H4 (cell line): ENCODE data around the gene LSS. TPM values are rescaled to one million over a fixed set of nuclear protein-coding genes. Genes with fewer than 3 reads are reported as not detected.

Experiments
- DNase-seq: peaks from one replicate; pipeline ENCODE4 v3.0.0-alpha.2; 2015; ENCODE audit warnings: low spot score
- total RNA-seq: library from RNA; depleted of rRNA; stranded (reverse); fragments of >200 nt; shearing (Covaris generic); gene quantifications from 2 replicates; pipeline ENCODE4 v1.2.3, GENCODE V29; 2014; rRNA removed

The LSS gene
- total RNA-seq = 27.1 and 46.4 TPM in 2 replicates

DNA sequence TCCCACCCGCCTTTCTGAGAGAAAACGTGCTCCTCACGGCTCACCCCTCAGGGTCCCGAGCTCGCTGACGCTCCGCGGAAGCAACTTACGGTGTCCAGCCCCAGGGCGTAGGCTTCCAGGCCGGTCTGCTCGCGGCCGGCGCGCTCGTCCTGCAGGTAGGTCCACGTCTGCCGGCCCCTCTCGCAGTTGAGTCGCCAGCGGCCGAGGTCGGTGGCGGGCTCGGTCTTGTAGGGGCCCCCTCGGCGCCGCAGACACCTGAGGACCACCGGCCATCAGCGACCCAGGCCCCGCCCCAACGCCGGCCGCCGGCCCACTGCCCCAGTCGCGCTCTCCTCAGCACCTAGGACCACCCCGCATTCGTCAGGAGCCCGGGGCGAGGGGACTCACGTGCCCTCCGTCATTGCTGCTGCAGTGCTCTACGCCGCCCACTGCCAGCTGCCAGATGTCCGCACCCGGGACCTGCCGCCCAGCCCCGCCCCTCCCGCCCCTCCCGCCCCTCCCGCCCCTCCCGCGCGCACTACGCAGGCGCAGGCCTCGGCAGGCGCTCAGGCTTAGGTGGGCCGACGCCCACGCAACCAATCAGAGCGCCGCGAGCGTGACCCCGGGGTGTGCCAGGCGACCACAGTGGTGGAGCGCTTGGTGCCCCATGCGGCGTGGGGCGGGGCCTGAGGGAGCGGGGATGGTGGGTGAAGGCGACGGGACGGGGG lies at the start of gene LSS:
TSS of gene LSS (minus strand) at position 430 of the 707 bp plus-strand sequence. CDS start at position 401, 29 bp downstream.
- peak; percentile 98 for DNase-seq

DNA sequence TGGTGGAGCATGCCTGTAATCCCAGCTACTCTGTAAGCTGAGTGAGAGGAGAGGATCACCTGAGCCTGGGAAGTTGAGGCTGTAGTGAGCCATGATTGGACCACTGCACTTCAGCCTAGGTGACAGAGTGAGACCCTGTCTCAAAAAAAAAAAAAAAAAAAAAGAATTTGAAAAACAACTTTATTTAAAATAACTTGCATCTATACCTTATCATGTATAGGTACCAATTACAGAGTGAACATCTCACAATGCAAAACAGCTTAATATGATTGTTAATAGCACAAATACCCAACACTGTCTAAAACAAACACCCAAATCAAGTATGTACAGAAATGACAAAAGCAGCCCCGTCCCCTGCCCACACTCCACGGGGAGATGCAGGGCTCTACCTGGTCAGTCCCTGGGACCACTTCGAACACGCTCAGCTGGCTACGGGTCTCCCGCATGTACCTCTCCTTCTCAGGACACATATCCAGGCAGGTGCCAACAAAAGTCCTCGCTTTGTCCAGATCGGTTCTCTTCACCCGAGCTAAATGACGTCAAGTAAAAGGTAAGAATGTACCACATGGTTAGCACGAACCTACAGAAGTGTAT lies 46.3 kb upstream of the LSS start:
- no peak for DNase-seq

DNA sequence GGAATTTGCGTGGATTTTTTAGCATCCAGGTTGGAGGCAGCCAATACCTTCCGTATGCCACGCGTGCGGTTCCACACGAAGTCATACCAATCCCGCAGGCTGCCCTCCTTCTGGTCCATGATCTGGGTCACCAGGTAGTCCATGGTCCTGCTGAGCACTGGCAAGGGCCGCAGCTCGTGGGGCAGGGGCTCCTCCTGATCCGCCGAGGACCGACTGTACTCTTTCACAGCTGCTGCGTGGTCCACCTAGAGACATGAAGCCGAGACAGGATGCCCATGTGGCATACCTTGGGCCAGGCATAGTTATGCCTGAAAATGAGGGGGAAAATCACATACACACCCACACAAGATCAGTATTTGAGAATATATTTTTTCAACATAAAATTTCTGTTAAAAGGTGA lies 44.8 kb upstream of the LSS start:
- DNase-seq = no peak

DNA sequence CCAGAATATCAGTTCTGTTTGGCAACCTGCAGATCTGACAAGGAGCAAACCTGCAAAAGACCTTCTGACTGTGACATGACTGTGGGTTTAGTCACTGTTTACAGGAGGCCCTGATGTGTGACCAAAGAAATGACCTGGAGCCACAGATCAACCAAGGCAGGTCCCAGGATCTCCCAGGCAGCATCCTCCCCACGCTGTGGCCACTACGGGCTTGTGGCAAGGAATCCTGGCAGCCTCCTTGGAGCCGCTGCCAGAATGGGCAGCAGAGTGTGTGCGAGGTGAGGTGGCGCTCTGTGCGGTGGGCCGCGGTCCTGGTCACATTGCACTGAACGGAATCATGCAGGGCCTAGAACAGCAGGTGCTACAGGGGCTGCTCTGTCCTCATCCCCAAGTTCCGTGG lies 40.9 kb upstream of the LSS start:
- no peak for DNase-seq

DNA sequence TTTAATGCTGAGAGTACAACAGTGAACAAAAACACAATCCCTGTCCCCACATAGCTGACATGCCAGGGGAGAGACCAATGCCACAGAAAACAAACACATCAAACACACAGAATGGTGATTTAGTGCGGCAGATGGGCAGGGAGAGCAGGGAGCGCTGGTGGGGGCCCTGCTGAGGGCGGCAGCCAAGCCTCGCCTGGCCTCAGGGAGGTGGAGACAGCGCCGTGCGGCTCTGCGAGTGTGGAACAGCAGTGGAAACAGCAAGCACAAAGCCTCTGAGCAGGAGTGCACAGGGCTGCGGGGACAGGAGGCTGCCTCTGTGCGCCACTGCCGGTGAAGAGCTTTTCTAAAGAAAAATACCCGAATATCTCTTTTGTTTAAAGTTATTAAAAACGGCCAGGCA lies 39.8 kb upstream of the LSS start:
- no peak for DNase-seq

DNA sequence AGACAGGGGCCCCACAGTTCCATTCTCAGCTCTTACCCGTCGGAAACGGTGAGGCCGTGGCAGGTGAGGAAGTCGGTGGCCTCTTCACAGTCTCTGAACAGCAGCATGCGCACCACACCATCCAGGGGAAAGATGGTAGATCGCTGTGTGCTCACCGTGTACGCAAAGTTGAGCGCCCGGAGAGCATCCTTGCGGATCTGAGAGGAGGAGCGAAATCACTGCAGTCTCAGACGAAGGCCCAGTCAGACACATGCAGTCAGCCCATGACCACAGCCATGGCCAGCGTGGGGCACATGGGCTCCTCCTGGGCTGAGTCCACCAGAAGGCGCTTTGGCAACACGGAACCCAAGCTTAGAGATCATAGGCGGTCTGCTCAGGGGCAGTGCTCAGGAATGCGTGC lies 38.4 kb upstream of the LSS start:
- no peak for DNase-seq

DNA sequence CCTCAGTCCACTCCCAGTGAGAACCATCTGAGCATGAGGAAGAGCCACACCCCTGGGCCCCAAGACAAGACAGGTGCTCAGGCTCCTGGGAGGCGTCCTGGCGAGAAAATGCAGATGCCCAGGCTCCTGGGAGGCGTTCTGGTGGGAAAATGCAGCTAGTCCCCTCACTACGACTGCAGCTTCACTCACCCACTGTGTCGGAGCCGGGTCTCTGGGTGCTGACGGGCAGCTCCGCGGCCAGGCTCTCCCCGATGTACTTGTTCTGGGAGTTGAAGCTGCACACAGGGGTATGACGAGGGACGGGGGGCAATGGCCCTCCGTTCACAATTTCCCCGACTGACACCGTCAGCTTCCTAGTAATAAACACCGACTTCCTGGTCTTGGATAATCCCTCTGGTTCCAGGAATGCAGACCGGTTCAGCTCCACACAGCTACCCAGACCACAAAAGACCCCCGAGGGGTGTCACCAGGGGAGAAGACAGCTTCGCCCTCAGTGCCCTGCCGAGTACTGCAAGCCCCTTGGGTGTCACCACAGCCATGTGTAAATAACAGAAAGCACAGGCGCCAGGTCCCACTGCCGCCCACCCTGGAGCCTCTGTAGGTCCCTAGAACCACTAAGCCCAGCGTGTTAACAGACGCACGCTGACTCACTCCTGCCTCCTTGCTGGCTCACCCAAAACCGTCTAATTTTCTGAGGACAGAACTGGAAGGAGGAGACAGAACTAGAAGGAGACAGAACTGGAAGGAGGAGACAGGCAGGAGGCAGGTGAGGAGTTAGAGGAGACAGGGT lies 37.4 kb upstream of the LSS start:
- DNase-seq = no peak

DNA sequence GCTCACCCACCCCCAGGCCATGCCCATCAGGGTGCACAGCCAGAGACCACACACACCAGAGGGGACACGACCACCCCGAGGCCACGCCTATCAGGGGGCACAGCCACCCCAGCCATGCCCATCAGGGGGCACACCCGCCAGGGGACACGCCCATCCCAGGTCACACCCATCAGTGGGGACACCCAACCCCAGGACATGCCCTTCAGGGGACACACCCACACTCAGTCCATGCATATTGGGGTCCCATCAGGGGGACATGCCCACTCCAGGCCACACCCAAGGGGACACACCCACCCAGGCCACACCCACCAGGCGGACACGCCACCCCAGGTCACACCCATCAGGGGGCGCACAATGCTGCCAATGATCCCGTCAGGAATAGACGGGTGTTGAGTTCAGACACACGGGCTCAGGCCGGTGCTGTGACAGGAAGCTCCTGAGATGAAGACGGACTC lies 36.1 kb upstream of the LSS start:
- DNase-seq = no peak

DNA sequence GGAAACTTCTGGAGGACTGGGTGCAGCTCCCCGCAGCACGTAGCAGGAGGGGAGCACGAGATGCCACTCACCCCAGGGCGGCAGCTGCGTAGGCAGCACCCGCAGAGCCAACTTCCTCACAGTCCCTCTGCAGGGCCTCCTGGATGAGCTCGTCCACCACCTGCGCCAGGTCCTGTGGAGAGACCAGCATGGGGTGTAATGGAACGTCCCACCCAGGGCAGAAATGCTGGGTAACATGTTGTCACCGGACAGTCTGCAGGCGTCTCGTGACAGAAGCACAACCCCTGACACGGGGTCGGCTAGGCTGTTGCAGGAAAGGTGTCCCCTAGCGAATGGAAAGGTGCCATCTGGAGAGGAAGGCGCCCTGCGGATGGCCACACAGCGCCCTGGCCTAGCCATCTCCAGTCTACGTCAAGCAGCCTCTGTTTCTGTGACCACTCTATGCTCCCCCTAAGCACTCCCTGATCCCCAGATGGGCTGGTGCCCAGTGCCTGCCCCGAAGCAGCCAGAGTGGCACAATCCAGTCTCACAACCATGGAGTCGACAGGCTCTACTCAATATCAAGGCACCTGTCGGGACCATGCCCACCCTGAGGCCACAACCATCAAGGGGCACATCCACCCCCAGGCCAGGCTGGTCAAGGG lies 35.6 kb upstream of the LSS start:
- DNase-seq = no peak

DNA sequence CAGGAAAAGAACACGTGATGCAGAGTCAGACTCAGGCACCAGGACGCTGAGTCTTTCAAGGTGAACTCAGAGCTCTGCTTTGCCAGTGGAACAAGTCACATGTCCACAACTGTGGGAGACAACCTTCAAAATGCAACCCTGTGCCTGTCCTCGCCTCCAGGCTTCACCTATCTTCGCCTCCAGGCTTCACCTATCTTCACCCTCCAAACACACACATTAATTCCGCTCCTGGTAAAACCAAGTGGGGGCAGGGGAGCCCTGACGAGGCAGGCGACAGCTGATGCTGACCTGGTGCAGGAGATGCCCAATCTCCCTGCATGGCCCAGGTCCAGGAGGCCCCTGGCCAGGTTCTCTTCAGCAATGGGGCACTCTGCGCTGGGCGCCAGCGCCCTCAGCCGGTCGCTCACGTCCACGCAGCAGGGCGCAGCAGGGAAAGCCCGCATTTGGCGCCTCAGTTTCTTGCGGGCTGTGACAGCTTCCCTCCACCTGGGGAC lies 28.0 kb upstream of the LSS start:
- DNase-seq = no peak

DNA sequence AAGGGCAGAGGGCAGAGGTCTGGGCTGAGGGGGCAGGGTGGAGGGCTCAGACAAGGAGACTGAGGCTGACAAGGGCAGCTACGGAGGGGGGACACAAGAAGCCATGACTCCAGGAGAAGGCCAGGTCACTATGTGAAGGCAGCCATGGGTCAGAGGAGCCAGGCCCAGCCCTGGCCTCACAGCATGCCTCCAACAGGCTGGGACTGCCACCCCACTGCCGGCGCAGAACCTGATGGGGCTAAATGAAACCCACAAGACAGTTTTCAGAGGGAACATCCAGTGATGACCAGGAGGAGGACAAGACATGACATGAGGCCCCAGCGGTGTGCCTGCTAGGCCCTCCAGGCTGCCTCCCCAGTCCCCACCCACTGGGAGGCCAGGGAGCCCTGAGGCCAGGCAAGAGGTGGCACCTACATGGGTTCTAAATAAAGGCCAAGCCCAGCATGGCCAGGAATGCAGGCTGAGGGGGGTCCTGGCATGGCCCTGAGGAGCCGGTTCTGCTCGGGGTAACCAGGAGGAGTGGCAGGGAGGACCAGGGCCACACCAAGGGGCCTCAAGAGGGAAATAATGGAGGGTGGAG lies 27.3 kb upstream of the LSS start:
- DNase-seq = no peak

DNA sequence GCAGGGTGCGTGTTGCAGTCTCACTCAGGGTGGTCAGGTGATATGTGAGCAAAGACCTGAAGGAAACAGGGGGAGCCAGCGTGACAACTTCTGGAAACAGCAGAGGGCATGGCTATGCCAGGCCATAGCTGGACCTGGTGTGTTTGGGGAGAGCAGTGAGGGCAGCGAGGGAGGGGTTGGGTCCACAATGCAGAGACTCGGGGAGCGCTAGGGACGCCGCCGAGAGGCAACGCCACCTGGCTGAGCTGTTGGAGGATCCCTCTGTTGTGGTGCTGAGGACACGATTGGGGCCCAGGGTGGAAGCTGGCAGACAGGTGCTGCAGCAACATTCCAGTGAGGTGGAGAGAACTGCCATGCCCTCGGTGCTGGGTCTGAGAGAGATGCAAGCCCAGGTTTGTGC lies 26.6 kb upstream of the LSS start:
- DNase-seq = no peak

DNA sequence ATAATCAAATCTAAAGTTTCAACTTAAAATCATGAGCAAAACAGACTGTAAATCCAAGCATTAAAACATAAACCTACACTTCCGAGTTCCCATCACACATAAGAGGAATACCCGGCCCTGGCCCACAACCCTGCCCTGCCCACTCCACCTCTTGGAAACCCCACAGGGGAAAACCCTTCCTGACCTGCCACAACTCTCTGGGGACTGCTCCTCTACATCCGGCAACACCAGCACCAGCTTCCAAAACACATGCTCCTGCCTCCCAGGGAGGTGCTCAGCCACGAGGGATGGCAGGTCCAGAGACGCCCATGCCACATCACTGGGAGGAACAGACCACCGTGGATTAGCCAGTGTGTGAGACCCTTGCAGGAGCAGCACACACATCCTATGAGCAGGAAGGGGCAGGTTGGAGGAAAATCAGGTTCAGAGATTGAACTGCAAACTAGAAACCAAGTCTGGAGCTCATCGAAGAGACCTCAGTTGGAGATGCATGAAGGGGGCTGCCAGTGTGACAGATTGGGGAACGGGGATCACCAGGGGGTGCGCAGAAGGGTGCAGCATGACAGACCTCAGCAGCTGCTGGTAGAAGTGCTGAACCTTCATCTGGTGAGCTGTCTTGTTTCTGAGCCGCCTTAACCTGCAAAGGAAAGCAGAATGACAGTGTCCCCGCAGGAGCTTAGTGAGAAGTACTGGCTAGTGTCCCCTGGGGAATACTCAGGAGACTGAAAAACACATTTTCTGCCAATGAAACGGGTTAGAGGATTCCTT lies 25.8 kb upstream of the LSS start:
- no peak for DNase-seq

DNA sequence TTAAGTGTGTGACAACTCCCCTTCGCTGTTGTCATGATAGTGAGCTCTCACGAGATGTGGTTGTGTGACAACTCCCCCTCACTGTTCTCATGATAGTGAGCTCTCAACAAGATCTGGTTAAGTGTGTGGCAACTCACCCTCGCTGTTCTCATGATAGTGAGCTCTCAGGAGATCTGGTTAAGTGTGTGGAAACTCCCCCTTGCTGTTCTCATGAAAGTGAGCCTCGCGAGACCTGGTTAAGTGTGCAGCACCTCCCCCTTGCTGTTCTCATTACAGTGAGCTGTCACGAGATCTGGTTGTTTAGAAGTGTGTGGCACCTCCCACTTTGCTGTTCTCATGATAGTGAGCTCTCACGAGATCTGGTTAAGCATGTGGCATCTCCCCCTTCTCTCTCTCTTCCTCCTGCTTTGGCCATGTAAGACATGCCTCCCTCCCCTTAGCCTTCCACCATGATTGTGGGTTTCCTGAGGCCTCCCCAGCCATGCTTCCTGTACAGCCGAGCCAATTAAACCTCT lies 25.1 kb upstream of the LSS start:
- no peak for DNase-seq

DNA sequence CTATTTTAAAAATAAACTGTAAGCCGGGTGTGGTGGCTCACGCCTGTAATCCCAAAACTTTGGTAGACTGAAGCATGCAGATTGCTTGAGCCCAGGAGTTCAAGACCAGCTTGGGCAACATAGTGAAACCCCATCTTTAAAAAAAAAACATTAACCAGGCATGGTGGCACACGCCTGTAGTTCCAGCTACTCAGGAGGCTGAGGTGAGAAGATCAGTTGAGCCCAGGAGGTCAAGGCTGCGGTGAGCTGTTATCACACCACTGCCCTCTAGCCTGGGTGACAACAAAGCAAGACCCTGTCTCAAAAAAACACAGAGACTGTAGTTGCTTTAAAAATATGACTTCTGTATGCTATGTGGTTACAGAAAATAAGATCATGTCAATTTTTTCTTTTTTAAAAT lies 24.3 kb upstream of the LSS start:
- DNase-seq = no peak

DNA sequence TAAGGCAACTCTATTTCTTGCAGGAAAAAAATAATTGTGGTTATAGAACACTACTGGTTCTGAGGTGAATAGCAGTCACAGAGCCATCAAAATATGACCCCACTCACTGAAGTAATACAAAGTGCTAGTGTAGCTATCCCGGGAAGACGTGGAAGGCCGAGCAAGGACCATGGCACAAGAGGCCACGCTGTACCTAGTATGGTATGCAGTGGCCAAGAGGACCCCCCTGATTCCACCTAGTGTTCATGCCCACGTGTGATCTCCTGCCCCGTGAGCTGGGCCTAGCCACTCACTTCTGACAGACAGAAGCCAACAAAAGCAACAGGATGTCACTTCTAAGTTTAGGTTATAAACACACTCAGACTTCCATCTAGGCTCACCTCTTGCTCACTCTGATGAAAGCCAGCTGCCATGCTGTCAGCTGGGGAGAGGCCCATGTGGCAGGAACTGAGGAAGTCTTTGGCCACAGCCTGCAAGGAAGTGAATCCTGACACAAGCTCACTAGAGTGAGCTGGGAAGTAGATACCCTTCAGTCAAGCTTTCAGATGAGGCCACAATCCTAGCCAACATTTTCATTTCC lies 21.7 kb upstream of the LSS start:
- no peak for DNase-seq

DNA sequence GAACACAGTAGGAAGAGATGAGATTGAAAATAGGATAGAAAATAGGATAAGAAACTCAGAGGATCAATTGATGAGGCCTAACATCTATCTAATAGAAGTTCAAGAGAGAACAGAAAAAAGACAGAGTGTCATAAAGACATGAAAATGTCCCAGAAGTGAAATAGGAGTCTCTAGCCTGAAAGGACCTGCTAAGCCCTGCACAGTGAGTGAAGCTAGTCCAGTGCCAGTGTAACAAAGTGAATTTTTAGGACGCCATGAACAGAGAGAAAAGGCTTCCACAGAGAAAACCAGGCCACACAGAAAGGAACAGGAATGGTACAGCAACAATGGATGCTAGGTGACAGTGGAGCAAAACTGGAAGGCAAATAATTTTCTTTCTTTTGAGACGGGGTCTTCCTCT lies 20.3 kb upstream of the LSS start:
- DNase-seq = no peak

DNA sequence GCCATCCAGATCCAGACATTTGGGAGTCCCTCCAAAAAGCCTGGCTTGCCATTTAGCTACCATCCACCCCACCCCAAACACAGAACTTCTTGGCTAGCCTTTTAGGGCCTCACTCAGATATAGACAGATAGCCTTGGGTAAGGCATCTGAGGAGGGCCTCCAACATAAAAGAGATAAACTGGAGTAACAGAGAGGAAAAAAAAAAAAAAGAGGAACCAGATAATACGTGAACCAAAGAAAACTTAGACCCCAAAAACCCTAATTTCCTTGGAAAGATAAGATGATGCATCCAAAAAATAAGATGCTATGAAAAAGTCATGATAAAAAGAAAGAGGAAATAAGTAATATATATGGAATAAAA lies 19.8 kb upstream of the LSS start:
- no peak for DNase-seq

DNA sequence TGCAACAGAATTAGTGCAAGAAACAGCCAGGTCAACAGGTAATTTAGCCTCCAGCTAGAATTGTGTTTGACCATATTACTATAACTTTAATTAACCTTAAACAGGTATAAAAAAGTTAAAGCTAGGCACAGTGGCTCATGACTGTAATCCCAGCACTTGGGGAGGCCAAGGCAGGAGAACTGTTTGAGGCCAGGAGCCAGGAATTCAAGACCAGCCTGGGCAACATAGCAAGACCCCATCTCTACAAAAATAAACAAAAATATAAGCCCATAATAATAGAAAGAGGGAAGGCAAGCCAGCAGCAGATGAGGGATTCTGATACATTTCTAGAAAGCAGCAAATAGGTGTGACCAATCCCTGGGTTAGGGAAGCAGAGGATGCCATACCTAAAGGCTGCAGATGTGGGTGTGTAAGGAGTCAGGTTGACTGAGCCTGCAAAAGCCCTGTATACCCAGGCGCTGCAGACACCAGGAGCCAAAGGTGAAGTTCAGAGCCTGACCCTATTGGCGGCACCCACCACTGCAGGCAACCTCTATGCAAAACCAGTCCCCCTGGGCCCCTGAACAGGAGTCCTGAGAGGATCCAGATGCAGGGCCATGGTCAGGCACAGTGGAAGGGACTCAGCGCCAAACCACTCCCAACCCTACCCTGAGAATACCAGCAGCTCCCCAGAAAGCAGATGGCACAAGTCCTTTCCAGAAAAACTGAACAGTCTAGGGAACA lies 19.3 kb upstream of the LSS start:
- DNase-seq = no peak

DNA sequence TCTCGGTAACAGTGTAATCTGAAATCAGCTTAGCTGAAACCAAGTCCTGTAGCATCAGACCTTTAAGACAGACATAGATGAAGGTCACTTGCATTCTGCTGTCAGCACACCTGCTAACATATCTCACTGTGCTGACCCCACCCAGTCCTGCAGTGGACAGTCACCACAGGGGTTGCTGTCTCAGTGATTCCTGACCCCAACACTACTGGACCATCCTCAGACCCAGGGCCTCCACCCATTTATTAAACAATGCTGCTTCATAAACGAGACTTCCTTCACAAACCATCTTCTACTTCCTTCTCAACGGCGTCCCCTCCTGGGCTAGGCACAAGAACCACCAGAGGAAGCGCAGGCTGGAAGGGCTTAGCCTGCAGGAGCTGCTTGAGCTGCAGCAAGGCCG lies 17.8 kb upstream of the LSS start:
- DNase-seq = no peak
